Gastrocnemius medialis (tissue), 4 donors: ENCODE data around the gene SLC49A4. TPM values are rescaled to one million over a fixed set of nuclear protein-coding genes. Genes with fewer than 3 reads are reported as not detected.

Source experiments
- ATAC-seq, 2 donors: fragments of 150-250 bp; one replicate each; pipeline ENCODE4 v1.9.1; 2016
- DNase-seq, 2 donors: peaks; one replicate each; pipeline ENCODE4 v3.0.0-alpha.2; 2019
- H3K27ac ChIP-seq, 4 donors: fragments of 200-600 bp; sonication (generic); 1 replicate in 1 of 4; 2 replicates in 3 of 4; pipeline ENCODE4 v1.5.1; 2016 to 2018; ENCODE audit warnings: mild to moderate bottlenecking in 2 of 4, moderate library complexity in 1 of 4
- H3K27me3 ChIP-seq, 3 donors: fragments of 200-600 bp; sonication (generic) in 2 of 3; 1 replicate in 1 of 3; 2 replicates in 2 of 3; pipeline versions ENCODE4 v1.5.1 to v1.6.0; 2016 to 2019; ENCODE audit warnings: mild to moderate bottlenecking in 1 of 3, moderate library complexity in 1 of 3
- H3K36me3 ChIP-seq, 2 donors: fragments of 200-600 bp; sonication (generic) in 1 of 2; one replicate each; pipeline ENCODE4 v1.5.1; 2017 to 2018
- H3K4me1 ChIP-seq, 2 donors: fragments of 200-600 bp; sonication (generic) in 1 of 2; one replicate each; pipeline ENCODE4 v1.5.1; 2016 to 2017; ENCODE audit warnings: mild to moderate bottlenecking in 2 of 2
- H3K4me3 ChIP-seq, 4 donors: fragments of 200-600 bp; sonication (generic) in 3 of 4; 1 replicate in 1 of 4; 2 replicates in 3 of 4; pipeline ENCODE4 v1.5.1; 2016 to 2019; ENCODE audit warnings: mild to moderate bottlenecking in 2 of 4
- H3K9me3 ChIP-seq, 3 donors: fragments of 200-600 bp; sonication (generic) in 2 of 3; 1 replicate in 1 of 3; 2 replicates in 2 of 3; pipeline ENCODE4 v1.5.1; 2016 to 2019
- CTCF ChIP-seq, 5 experiments: fragments of 450-650 bp in 3 of 5; fragments of 200-600 bp in 2 of 5; sonication (generic) in 2 of 5; IDR thresholded peaks in 4 of 5; conservative IDR thresholded peaks in 1 of 5; 1 replicate in 4 of 5; 2 replicates in 1 of 5; pipeline ENCODE4 v1.5.1; 2016 to 2019; ENCODE audit warnings: antibody characterized with exemption in 5 of 5, mild to moderate bottlenecking in 3 of 5, moderate library complexity in 3 of 5
- POLR2A ChIP-seq, 2 donors: fragments of 450-650 bp; IDR thresholded peaks; one replicate each; pipeline ENCODE4 v1.6.1; 2017; ENCODE audit warnings: antibody characterized with exemption in 2 of 2, mild to moderate bottlenecking in 2 of 2, moderate library complexity in 2 of 2
- in situ Hi-C, 4 donors: fragments of 200-750 bp; cut with MboI; loops; one replicate each; pipeline versions ENCODE4 v1.15.0 to v1.8.0; 2017; ENCODE audit warnings: low sequenced_read_pairs in 4 of 4
- intact Hi-C: fragments of 100-400 bp; cut with DNase I; formaldehyde crosslinking; loops from one replicate; pipeline ENCODE4 v1.15.1; 2023; ENCODE audit warnings: low total_unique reads
- total RNA-seq, 4 donors: library from RNA; depleted of rRNA; stranded (reverse); fragments of >200 nt; gene quantifications; one replicate each; pipeline versions ENCODE4 v1.1.0 to v1.2.3, GENCODE V29; 2016

SLC49A4 gene
- total RNA-seq, 4 donors from 2014 or later, result 29.0 to 81.7 (median 44.8) TPM

- TF ChIP-seq POLR2A (IDR thresholded peaks at IDR 0.05) (no peak), CTCF (IDR thresholded peaks at IDR 0.05 in 4 of 5, conservative IDR thresholded peaks at IDR 0.05 in 1 of 5) (no peak)
- intact Hi-C loops (no loop called here), in situ Hi-C loops (no loop called here)
- ATAC-seq, result no peak
- peaks cover 0 to 3% of the 10 kb centered on the region in 2 donors for H3K4me1 ChIP-seq
- H3K27ac ChIP-seq, result no peak overlapping the region
- DNase-seq, result no peak
- H3K36me3 ChIP-seq, result no peaks in the 10 kb centered on the region
- no peak overlapping the region for H3K4me3 ChIP-seq
- peaks cover 20 to 28% (median 25%) of the 10 kb centered on the region in 3 donors for H3K27me3 ChIP-seq
- H3K9me3 ChIP-seq, result no peaks in the 10 kb centered on the region
Observed at GRCh38 chr3:122921791-122922651, 127.2 kb downstream of the SLC49A4 start.

GRCh38 chr3:122923611-122924010 is 128.7 kb downstream of the SLC49A4 start:
- H3K4me1 ChIP-seq, result peaks cover 0 to 3% of the 10 kb centered on the region in 2 donors
- in situ Hi-C loops (no loop called here), intact Hi-C loops (no loop called here)
- H3K9me3 ChIP-seq, result no peaks in the 10 kb centered on the region
- no peak overlapping the region for H3K27ac ChIP-seq
- H3K27me3 ChIP-seq, result peaks cover 20 to 28% (median 25%) of the 10 kb centered on the region in 3 donors
- H3K4me3 ChIP-seq, result no peak overlapping the region
- TF ChIP-seq CTCF (IDR thresholded peaks at IDR 0.05 in 4 of 5, conservative IDR thresholded peaks at IDR 0.05 in 1 of 5), result no peak
- TF ChIP-seq POLR2A (IDR thresholded peaks at IDR 0.05), result no peak
- DNase-seq (no peak), ATAC-seq (no peak)
- no peaks in the 10 kb centered on the region for H3K36me3 ChIP-seq

GRCh38 chr3:122924056-122924455 is 129.2 kb downstream of the SLC49A4 start:
- intact Hi-C loops, result no loop called here
- TF ChIP-seq POLR2A (IDR thresholded peaks at IDR 0.05) (no peak), CTCF (IDR thresholded peaks at IDR 0.05 in 4 of 5, conservative IDR thresholded peaks at IDR 0.05 in 1 of 5) (no peak)

GRCh38 chr3:122925756-122926155 is 130.9 kb downstream of the SLC49A4 start:
- Histone ChIP-seq H3K9me3 (no peaks in the 10 kb centered on the region), H3K27ac (no peak overlapping the region), H3K4me1 (peaks cover 0 to 3% of the 10 kb centered on the region in 2 donors), H3K36me3 (no peaks in the 10 kb centered on the region), H3K4me3 (no peak overlapping the region), H3K27me3 (peaks cover 20 to 28% (median 25%) of the 10 kb centered on the region in 3 donors)
- in situ Hi-C loops, result loop anchor here in 2 of 4 donors (25.0 kb wide), 1 partner anchor 337 kb away; no protein-coding TSS in a partner anchor
- no peak for ATAC-seq
- intact Hi-C loops, result no loop called here
- no peak for DNase-seq
- no peak for TF ChIP-seq CTCF (IDR thresholded peaks at IDR 0.05 in 4 of 5, conservative IDR thresholded peaks at IDR 0.05 in 1 of 5)
- no peak for TF ChIP-seq POLR2A (IDR thresholded peaks at IDR 0.05)

More at GRCh38 chr3:122924056-122924455, 129.2 kb downstream of the SLC49A4 start:
- H3K36me3 ChIP-seq, result no peaks in the 10 kb centered on the region
- ATAC-seq (no peak), DNase-seq (no peak)
- H3K9me3 ChIP-seq, result no peaks in the 10 kb centered on the region
- H3K4me1 ChIP-seq, result peaks cover 0 to 3% of the 10 kb centered on the region in 2 donors
- no peak overlapping the region for H3K4me3 ChIP-seq
- H3K27me3 ChIP-seq, result peaks cover 20 to 28% (median 25%) of the 10 kb centered on the region in 3 donors
- in situ Hi-C loops, result no loop called here
- H3K27ac ChIP-seq, result no peak overlapping the region
